ENCODE results near the gene NUB1. TPM values are rescaled to one million over a fixed set of nuclear protein-coding genes. Genes with fewer than 3 reads are reported as not detected.
A peak's percentile ranks its signal among the peaks of the same experiment; 100 is the strongest.

Gene NUB1
- total and polyA plus RNA-seq, 11 donors, result 22.6 to 56.3 (median 39.4) TPM

- intact Hi-C loops (cut with DNase I), result loop anchor here in 1 of 10 donors (10.0 kb wide), 1 partner anchor 376 kb away; no protein-coding TSS in a partner anchor
- Histone ChIP-seq H3K27ac (no peak overlapping the region), H3K36me3 (peaks cover 0 to 48% (median 43%) of the 10 kb centered on the region in 9 donors), H3K9me3 (no peaks in the 10 kb centered on the region), H3K27me3 (peaks cover 6 to 33% (median 19%) of the 10 kb centered on the region in 9 donors), H3K4me1 (peaks cover 0 to 21% (median 13%) of the 10 kb centered on the region in 12 donors), H3K4me3 (no peak overlapping the region)
- no peak for TF ChIP-seq CTCF (IDR thresholded peaks at IDR 0.05)
- TF ChIP-seq POLR2A (IDR thresholded peaks at IDR 0.05), result no peak
- ATAC-seq (no peak), DNase-seq (no peak)
- 87 to 95% (median 94%) methylated on average over 6 of the region's 6 CpGs for whole genome bisulfite sequencing, 4 donors
Measured at GRCh38 chr7:151379193-151379520, 37.5 kb downstream of the NUB1 start.

DNA sequence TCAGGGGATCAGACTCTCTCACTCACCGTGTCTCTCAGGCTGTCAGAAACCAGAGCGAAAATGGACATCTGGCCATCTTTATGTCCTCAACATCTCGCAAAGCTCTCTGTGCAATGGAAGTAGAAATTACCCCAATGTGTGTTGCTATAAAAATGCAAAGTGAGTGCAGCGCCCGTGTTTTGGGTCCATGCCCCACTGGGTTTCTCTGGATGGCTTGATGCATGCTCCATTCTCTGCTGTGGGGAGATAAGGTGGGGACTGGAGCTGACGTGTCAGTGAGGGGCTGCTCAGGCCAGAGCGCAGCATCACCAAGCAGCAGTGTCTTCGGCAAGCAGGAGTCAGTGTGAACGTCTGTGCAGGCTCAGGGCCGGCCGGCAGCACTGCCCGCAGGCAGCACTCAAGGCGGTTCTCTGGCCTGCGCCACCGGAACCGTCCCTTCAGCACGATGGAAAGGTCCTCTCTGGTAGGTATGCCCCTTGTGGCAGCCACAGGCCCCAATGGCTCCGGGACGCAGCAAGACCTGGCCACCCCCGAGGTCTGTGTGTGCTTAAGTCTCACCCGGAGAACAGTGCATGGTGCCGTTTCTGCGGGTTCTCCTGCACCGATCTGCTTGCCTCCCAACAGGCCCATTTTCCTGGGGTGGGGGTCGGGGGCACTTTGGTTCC lies 38.1 kb downstream of the NUB1 start:
- peak in 1 of 4 donors; percentile 11 for ATAC-seq
- WGBS, 4 donors, result 88 to 92% (median 89%) methylated on average over 11 to 25 of the region's 25 CpGs
- intact Hi-C loops (cut with DNase I), result loop anchor here in 3 of 10 donors (5.0 to 10.0 kb wide), 3 partner anchors 38 to 375 kb away; no protein-coding TSS in a partner anchor

DNA sequence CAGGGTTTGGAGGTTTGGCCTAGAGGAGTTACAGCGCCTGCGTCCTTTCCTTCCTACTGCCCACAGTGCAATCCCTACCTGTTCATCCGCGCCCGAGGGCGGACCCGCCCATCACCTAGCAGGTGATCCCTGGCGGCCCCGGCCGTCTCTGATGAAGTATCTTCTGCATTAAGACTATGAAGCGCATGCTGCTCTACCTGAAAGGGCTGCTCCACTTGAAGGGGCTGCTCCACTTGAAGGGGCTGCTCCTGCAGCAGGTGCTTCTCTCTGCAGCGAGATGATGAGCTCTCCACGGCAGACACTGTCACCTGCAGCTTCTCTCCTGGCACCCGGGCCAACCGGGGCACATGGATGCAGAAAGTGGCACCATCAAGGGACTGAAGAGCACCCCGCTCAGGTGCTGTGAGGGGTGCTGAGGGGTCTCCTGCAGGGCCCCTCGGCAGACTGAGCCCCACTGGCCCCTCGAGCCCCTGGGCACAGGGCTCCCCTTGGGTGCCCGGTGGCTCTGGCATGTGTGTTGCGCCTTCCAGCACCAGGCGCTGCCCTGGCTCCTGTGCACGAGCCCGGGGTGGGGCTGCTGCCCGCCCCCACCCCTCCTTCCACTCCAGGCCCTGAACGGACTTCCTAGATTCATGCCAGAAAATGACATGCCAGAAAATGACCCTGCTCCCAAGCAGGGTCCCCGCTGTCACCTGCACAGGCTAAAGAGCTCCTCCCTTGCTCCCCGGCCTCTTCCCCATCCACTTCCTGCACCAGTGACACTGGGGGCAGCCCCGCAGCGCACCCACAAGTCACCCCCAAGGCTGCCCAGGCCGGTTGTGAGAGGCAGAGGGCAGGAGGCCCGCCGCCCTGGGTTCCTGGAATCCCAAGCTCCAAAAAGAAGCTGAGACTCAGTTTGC lies 38.8 kb downstream of the NUB1 start:
- H3K27me3 ChIP-seq, result peaks cover 6 to 39% (median 19%) of the 10 kb centered on the region in 9 donors
- no peaks in the 10 kb centered on the region for H3K9me3 ChIP-seq
- H3K27ac ChIP-seq, result no peak overlapping the region
- 79 to 88% (median 87%) methylated on average over 31 to 32 of the region's 32 CpGs for WGBS, 4 donors
- H3K4me3 ChIP-seq, result peak overlapping the region in 1 of 12 donors; percentile 27
- intact Hi-C loops (cut with DNase I), result loop anchor here in 3 of 10 donors (5.0 to 10.0 kb wide), 2 partner anchors 37 to 54 kb away; no protein-coding TSS in a partner anchor
- DNase-seq, result peak in 1 of 5 donors; percentile 48
- H3K4me1 ChIP-seq, result peaks cover 0 to 21% (median 13%) of the 10 kb centered on the region in 12 donors
- peaks cover 0 to 35% (median 33%) of the 10 kb centered on the region in 9 donors for H3K36me3 ChIP-seq
- TF ChIP-seq POLR2A (IDR thresholded peaks at IDR 0.05) (no peak), CTCF (IDR thresholded peaks at IDR 0.05) (no peak)
- ATAC-seq, result no peak

More for the DNA sequence above, 38.1 kb downstream of the NUB1 start:
- Histone ChIP-seq H3K9me3 (no peaks in the 10 kb centered on the region), H3K4me1 (peaks cover 0 to 21% (median 13%) of the 10 kb centered on the region in 12 donors), H3K4me3 (no peak overlapping the region), H3K36me3 (peaks cover 0 to 43% (median 38%) of the 10 kb centered on the region in 9 donors), H3K27me3 (peaks cover 6 to 36% (median 19%) of the 10 kb centered on the region in 9 donors), H3K27ac (no peak overlapping the region)
- peak in 1 of 5 donors; percentile 57 for DNase-seq
- no peak for TF ChIP-seq CTCF (IDR thresholded peaks at IDR 0.05)
- TF ChIP-seq POLR2A (IDR thresholded peaks at IDR 0.05), result no peak

DNA sequence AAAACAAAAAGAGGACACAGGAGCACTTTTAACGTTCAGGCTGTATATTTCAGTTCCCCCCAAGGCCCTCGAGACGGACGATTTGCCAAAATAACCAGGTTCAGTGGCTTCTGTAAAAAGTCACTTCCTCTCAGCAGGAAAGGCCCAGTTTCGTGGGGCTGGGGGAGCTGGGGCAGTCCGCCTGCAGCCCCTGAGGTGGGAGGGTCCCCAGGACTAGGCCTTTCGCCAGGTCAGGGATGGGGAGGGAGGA lies 39.4 kb downstream of the NUB1 start:
- peak overlapping the region in 10 of 12 donors; percentile 13 to 47 (median 42) for H3K4me3 ChIP-seq
- 23 to 77% (median 37%) methylated on average over 6 to 7 of the region's 7 CpGs for WGBS, 4 donors
- H3K4me1 ChIP-seq, result peaks cover 0 to 21% (median 13%) of the 10 kb centered on the region in 12 donors
- H3K27ac ChIP-seq, result no peak overlapping the region
- intact Hi-C loops (cut with DNase I), result loop anchor here in 3 of 10 donors (5.0 to 10.0 kb wide), 2 partner anchors 36 to 54 kb away; no protein-coding TSS in a partner anchor
- no peaks in the 10 kb centered on the region for H3K9me3 ChIP-seq
- DNase-seq (no peak), ATAC-seq (no peak)
- peaks cover 6 to 41% (median 19%) of the 10 kb centered on the region in 9 donors for H3K27me3 ChIP-seq
- H3K36me3 ChIP-seq, result peaks cover 0 to 30% (median 27%) of the 10 kb centered on the region in 9 donors
- TF ChIP-seq CTCF (IDR thresholded peaks at IDR 0.05) (no peak), POLR2A (IDR thresholded peaks at IDR 0.05) (no peak)

All from heart left ventricle (tissue), 16 donors.